NB4 (cell line): Measurements from ENCODE around the gene FAM185A.
"Not testable (repeated sequence)": the region's sequence is repeated elsewhere in the genome, so short reads cannot be mapped to it uniquely, and the experiment has no call there.

Experiments
- DNase-seq: peaks from one replicate; pipeline ENCODE4 v3.0.0; 2010; ENCODE audit warnings: low read depth
- H3K4me3 ChIP-seq: one replicate; pipeline ENCODE4 v1.5.1; 2011; ENCODE audit warnings: mild to moderate bottlenecking, low read depth, low read length, moderate library complexity
- MYC ChIP-seq: IDR thresholded peaks from 2 replicates; pipeline ENCODE4 v1.6.1; 2011; ENCODE audit warnings: low read depth, low read length
- POLR2A ChIP-seq: IDR thresholded peaks from 2 replicates; pipeline ENCODE4 v1.6.1; 2011; ENCODE audit warnings: mild to moderate bottlenecking; ENCODE audit not compliant: insufficient read length; ENCODE audit errors: extremely low read depth
- TF ChIP-seq, protein P1 (sequence below): IDR thresholded peaks from 2 replicates; pipeline ENCODE4 v1.6.1; 2011; ENCODE audit warnings: low read depth, low read length
- TF ChIP-seq, protein P2 (sequence below): IDR thresholded peaks from one replicate; pipeline ENCODE4 v1.5.1; 2012; ENCODE audit warnings: low read depth, low read length

The FAM185A gene

DNA sequence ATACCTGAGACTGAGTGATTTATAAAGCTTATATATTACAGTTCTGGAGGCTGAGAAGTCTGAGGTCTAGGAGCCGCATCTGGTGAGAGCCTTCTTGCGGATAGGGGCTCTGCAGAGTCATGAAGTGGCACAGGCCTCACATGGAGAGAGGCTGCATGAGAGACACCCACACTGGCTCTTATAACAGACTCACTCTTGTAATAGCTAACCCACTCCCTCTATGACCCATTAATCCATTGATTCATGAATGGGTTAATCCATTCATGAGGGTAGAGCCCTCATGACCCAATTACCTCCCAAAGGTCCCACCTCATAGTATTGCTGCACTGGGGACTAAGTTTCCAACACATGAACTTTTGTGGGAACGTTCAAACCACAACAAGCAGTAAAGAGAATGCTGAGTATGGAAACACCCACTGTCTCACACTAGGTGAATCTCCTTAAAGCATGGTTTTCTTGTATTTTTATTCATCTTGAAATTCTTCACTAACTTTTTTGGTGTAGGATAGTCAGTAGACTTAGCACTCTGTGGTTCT lies 20.9 kb downstream of the FAM185A start:
- not testable (repeated sequence) for DNase-seq, H3K4me3 ChIP-seq

DNA sequence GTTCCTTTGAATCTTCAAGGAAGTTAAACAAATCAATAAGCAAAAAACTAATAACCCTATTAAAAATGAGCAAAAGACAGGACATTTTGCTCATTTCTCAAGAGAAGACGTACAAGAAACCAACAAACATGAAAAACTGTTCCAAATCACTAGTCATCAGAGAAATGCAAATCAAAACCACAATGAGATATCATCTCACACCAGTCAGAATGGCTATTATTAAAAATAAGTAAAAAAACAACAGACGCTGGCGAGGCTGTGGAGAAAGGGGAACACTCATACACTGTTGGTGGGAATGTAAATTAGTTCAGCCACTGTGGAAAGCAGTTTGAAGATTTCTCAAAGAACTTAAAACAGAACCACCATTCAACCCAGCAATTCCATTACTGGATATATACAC lies 21.7 kb downstream of the FAM185A start:
- not testable (repeated sequence) for DNase-seq, H3K4me3 ChIP-seq

DNA sequence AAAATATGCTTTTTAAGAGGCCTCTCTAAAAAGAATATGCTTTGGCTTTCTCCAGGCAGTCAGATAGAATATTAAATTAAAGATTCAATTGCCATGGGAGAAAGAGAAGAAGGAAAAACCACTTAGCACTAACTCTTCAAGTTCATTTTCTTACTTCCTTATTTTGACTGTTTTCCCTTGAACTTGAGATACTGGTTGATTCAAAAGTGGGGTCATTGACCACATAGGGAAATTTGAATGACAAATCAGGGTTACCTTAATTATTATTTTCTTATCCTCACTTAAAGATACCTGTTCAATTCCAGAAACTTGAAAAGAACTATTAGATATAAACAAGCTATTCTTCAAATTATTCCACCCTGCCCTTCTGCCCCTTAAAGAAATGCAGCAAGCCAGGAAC lies 27.4 kb downstream of the FAM185A start:
- peak; percentile 14 for DNase-seq
- H3K4me3 ChIP-seq = not testable (repeated sequence)

DNA sequence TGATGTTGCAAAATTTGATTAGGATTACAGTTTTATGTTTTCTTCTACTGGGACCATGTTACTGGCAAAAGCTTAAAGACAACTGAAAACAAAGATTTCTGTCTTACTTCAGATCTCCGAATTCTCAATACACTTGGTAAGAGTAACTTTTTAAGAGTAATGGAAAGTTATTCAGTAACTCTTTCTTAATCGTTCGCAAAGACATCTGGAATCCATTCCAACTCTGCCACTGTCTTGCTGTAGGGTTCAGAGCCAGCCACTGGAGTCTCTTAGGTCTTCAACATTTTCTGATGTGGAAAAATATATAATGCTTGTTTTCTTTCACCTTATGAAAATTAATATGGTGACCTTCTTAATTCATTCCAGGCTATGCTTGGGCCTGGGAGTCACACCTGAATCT lies 29.9 kb downstream of the FAM185A start:
- H3K4me3 ChIP-seq, DNase-seq: not testable (repeated sequence)

DNA sequence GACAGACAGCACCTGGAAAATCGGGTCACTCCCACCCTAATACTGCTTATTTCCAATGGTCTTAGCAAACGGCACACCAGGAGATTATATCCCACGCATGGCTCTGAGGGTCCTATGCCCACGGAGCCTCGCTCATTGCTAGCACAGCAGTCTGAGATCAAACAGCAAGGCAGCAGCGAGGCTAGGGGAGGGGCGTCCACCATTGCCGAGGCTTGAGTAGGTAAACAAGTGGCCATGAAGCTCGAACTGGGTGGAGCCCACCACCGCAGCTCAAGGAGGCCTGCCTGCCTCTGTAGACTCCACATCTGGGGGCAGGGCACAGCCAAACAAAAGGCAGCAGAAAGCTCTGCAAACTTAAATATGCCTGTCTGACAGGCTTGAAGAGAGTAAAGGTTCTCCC lies 32.1 kb downstream of the FAM185A start:
- H3K4me3 ChIP-seq, DNase-seq: not testable (repeated sequence)

DNA sequence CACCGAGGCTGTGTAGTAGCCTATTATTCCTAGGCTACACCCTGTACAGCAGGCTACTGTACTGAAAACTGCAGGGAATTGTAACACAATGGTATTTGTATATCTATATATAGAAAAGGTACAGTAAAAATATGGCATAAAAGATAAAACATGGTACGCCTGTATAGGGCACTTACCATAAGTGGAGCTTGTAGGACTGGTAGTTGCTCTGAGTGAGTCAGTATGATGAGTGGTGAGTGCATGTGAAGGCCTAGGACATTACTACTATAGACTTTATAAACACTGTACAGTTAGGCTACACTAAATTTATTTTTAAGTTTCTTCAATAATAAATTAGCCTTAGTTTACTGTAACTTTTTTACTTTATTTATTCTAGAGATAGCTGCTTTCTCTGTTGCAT lies 40.0 kb downstream of the FAM185A start:
- not testable (repeated sequence) for DNase-seq, H3K4me3 ChIP-seq

DNA sequence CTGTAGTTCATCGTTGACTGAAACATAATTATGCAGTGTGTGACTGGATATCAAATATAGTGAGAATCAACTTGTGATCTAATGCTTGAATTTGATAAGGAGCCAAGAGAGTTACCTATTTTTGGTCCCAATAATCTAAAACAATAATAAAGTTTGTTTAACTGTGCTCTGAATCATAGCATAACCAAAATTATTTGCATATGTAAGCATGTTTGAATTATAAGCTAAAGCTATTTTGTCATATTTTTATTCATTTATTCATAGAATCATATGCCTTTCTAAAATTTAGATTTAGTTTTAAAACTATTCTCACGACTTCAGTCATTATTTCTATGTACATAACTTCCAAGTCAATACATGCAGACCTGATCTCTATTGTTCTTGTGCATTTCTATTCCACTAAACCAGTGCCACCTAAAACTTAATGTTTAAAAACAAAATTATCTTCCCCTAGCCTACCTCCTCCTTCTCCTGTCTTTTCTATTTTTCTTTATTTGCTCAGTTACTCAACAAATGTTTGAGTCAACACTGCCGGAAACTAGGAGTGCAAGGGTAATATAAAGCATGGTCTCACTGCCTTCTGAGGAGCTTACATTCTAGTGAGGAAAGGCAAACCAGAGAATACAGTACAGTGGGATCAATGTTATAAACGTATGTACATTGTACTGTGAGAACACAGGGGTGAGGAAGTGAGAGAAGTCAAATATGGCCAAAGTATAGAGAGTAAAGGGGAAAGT lies 41.7 kb downstream of the FAM185A start:
- H3K4me3 ChIP-seq = not testable (repeated sequence)

DNA sequence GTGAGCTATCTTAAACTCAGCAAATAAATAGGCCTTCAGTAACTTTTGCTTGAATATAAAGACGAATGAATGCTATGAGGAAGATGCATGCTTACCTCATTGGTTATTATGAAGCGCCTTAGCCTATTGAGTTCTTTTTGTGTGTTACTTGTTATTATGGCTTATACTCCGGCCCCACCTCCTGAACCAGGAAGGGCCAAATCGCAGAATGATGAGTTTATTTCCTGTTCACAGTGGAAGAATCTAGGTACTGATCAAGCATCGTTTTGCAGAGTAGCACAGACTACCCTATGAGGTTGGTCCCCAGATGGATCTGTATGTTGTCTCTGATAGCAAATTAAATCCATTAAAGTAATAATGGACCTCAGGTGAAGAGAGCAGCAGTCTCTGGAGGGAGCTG lies 42.6 kb downstream of the FAM185A start:
- DNase-seq, H3K4me3 ChIP-seq: not testable (repeated sequence)

More for the DNA sequence above, 41.7 kb downstream of the FAM185A start:
- not testable (repeated sequence) for DNase-seq

DNA sequence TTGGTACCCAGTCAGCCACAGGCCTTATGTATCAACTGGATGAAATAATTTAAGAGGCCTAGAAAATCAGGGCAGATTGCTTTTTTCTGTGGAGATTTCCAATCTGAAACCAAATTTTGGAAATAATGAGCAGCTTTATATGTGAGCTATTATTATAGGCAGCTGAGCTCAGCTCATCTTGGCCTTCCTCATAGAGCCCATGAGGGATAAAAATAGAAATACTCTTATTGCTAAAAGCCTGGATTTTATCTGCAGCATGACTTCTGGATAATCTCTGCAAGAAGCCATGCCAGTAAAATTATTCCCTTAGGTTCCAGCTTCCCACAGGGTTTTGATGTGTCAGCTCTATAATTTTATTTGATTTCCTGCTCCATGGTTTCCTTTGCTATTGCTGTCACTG lies 43.0 kb downstream of the FAM185A start:
- DNase-seq, H3K4me3 ChIP-seq: not testable (repeated sequence)

DNA sequence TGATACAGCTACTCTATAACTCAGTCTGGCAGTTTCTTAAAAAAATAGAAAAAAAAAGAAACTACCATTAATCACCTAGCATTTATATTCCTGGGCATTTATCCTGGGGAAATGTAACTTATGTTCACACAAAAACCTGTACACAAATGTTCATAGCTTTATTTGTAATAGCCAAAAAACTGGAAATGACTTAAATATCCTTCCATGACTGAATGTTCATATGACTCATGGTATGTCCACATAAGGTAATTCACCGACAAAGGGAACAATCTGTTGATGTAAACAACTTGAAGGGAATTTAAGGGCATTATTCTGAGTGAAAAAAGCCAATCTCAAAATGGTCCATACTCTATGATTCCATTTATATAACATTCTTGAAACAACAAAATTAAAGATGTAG lies 45.8 kb downstream of the FAM185A start:
- not testable (repeated sequence) for DNase-seq, H3K4me3 ChIP-seq

DNA sequence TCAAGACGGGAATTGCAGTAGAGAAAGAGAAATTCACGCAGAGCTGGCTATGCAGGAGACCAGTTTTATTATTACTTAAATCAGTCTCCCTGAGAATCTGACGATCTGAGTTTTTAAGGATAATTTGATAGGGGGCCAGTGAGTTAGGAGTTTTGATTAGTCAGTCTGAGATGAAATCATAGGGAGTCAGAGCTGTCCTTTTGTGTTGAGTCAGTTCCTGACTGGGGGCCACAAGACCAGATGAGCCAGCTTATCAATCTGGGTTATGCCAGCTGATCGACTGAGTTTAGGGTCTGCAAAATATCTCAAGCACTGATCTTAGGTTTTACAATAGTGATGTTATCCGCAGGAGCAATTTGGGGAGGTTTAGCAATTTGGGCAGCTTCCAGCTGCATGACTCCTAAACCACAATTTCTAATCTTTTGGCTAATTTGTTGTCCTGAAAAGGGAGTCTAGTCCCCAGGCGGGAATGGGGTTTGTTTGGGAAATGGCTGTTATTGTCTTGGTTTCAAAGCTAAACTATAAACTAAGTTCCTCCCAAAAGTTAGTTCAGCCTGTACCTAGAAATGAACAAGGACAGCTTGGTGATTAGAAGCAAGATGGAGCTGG lies 47.3 kb downstream of the FAM185A start:
- H3K4me3 ChIP-seq, DNase-seq: not testable (repeated sequence)

DNA sequence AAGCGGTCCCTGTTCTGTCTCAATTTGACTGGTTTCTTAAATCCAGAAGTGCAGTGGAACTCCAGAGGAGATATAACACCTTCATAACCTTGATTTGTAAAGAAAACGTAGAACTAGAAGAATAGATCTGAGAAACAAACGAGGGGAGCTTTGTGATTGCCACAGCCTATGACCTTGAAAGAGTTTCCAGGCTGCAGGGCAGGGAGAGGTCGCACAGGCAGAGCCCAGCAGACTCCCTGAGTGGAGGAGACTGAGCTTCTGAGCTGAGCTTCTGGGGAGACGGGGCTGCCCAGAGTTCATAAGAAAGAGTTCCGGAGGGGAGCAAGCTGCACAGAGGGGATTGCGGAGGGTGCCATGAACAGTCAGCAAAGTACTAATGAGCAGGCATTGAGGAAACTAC lies 57.8 kb downstream of the FAM185A start:
- DNase-seq = no peak
- TF ChIP-seq, protein P1, sequence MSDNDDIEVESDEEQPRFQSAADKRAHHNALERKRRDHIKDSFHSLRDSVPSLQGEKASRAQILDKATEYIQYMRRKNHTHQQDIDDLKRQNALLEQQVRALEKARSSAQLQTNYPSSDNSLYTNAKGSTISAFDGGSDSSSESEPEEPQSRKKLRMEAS = no peak
- TF ChIP-seq MYC (no peak), POLR2A (no peak)
- TF ChIP-seq, protein P2, sequence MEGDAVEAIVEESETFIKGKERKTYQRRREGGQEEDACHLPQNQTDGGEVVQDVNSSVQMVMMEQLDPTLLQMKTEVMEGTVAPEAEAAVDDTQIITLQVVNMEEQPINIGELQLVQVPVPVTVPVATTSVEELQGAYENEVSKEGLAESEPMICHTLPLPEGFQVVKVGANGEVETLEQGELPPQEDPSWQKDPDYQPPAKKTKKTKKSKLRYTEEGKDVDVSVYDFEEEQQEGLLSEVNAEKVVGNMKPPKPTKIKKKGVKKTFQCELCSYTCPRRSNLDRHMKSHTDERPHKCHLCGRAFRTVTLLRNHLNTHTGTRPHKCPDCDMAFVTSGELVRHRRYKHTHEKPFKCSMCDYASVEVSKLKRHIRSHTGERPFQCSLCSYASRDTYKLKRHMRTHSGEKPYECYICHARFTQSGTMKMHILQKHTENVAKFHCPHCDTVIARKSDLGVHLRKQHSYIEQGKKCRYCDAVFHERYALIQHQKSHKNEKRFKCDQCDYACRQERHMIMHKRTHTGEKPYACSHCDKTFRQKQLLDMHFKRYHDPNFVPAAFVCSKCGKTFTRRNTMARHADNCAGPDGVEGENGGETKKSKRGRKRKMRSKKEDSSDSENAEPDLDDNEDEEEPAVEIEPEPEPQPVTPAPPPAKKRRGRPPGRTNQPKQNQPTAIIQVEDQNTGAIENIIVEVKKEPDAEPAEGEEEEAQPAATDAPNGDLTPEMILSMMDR = no peak
- no peak overlapping the region for H3K4me3 ChIP-seq

DNA sequence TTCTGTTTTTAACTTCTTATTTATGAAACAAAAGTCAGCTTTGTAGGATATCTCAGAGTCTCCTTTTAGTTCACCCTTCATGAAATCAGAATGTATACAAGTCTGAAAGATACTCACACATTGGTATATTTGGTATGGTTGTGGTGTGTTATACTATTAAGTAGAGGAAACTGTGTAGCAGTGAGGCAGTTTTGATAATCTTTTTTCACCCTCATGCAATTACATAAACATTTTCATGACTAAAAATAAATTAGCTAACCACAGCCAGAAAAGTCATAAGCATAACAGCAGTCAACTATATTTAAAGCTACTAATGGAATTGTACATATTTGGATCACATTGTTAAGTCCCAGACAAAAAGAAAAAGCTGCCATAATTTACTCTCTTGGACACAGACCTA lies 62.1 kb downstream of the FAM185A start:
- no peak for DNase-seq

More for the DNA sequence above, 62.1 kb downstream of the FAM185A start:
- no peak overlapping the region for H3K4me3 ChIP-seq
- no peak for TF ChIP-seq POLR2A
- TF ChIP-seq, protein P1 = no peak
- TF ChIP-seq, protein P2 = no peak
- TF ChIP-seq MYC = no peak
